GM12878 (cell line): ENCODE data around the gene CTBP1. TPM values are rescaled to one million over a fixed set of nuclear protein-coding genes. Genes with fewer than 3 reads are reported as not detected.

ENCODE experiments used
- ATAC-seq: fragments of 200-7000 bp; cut with Tn5 transposase; 3 replicates; pipeline ENCODE4 v1.9.1; 2020; ENCODE audit warnings: mild to moderate bottlenecking, moderate library complexity
- BruUV-seq: library from RNA; stranded (reverse); fragments of 400-500 nt; replicated peaks from 2 replicates; lab custom pipeline; 2021; lab: Mats Ljungman, UMichigan
- CTCF ChIA-PET: fragments of 300-600 bp; sonication (Branson Sonifier 250); formaldehyde crosslinking; extraction: SDS; loops from one replicate; lab custom pipeline; 2021; ENCODE audit warnings: inconsistent platforms; lab: Yijun Ruan, JAX
- POLR2A ChIA-PET: fragments of 350-600 bp; formaldehyde crosslinking; extraction: SDS; loops from one replicate; lab custom pipeline; 2021; ENCODE audit warnings: inconsistent platforms; lab: Charles Lee
- RAD21 ChIA-PET: fragments of 300-600 bp; sonication (Branson Sonifier 250); formaldehyde crosslinking; loops from one replicate; lab custom pipeline; 2023; ENCODE audit warnings: antibody characterized with exemption; ENCODE audit not compliant: unreplicated experiment; lab: Charles Lee
- SMC1A ChIA-PET: fragments of 300-600 bp; sonication (Branson Sonifier 250); formaldehyde crosslinking; loops from one replicate; lab custom pipeline; 2023; ENCODE audit not compliant: unreplicated experiment, uncharacterized antibody; lab: Charles Lee
- DNase-seq: peaks from one replicate; pipeline ENCODE4 v3.0.0-alpha.2; 2011; ENCODE audit warnings: low read depth, low spot score
- FAIRE-seq: peaks from 3 replicates; lab custom pipeline; 2011; peaks lifted over from hg19 to GRCh38; lab: Jason Lieb, UNC
- H2AFZ ChIP-seq: 2 replicates; pipeline ENCODE4 v1.6.0; 2011; ENCODE audit warnings: low read depth, low read length, control low read depth; ENCODE audit not compliant: control insufficient read depth
- H3K27ac ChIP-seq: 2 replicates; pipeline ENCODE4 v1.5.1; 2011; ENCODE audit warnings: control low read depth; ENCODE audit not compliant: control insufficient read depth, insufficient read depth
- H3K27me3 ChIP-seq, 2 experiments: replicated peaks in 1 of 2; 2 replicates each; pipeline versions ENCODE4 v1.6.0 to v1.6.1; 2011; ENCODE audit warnings: low read length in 1 of 2; ENCODE audit not compliant: control insufficient read depth in 2 of 2, insufficient read depth in 2 of 2
- H3K36me3 ChIP-seq, 2 experiments: 2 replicates each; pipeline ENCODE4 v1.5.1; 2011; ENCODE audit warnings: low read length in 1 of 2; ENCODE audit not compliant: control insufficient read depth in 2 of 2, insufficient read depth in 2 of 2
- H3K4me1 ChIP-seq: 2 replicates; pipeline ENCODE4 v1.6.1; 2011; ENCODE audit warnings: mild to moderate bottlenecking, low read length, moderate library complexity, mixed read lengths; ENCODE audit not compliant: control insufficient read depth, insufficient read depth
- H3K4me2 ChIP-seq: 2 replicates; pipeline ENCODE4 v1.6.0; 2011; ENCODE audit warnings: control low read depth; ENCODE audit not compliant: control insufficient read depth, insufficient read depth
- H3K4me3 ChIP-seq: fragments of 200-600 bp; sonication (generic); 2 replicates; pipeline ENCODE4 v1.5.1; 2016
- H3K79me2 ChIP-seq: 2 replicates; pipeline ENCODE4 v1.6.0; 2011; ENCODE audit warnings: low read length; ENCODE audit not compliant: control insufficient read depth, insufficient read depth
- H3K9ac ChIP-seq: 2 replicates; pipeline ENCODE4 v1.8.0; 2011; ENCODE audit warnings: low read length, control low read depth, mixed read lengths; ENCODE audit not compliant: control insufficient read depth, insufficient read depth
- H3K9me3 ChIP-seq: replicated peaks from 3 replicates; pipeline ENCODE4 v1.5.1; 2011; ENCODE audit warnings: mild to moderate bottlenecking, low read length; ENCODE audit not compliant: control insufficient read depth, insufficient read depth
- H4K20me1 ChIP-seq: 2 replicates; pipeline ENCODE4 v1.6.0; 2011; ENCODE audit not compliant: control insufficient read depth, insufficient read depth
- CREM ChIP-seq: IDR thresholded peaks from 2 replicates; pipeline ENCODE4 v1.6.1; 2014; ENCODE audit warnings: antibody characterized with exemption, low read depth
- ESRRA ChIP-seq: IDR thresholded peaks from 2 replicates; pipeline ENCODE4 v1.6.1; 2012; ENCODE audit warnings: mild to moderate bottlenecking, low read length, improper control_type of control experiment
- NR2C1 ChIP-seq: fragments of 450-650 bp; IDR thresholded peaks from 2 replicates; pipeline ENCODE4 v1.6.1; 2017; ENCODE audit warnings: antibody characterized with exemption, mild to moderate bottlenecking, moderate library complexity
- POLR2AphosphoS2 ChIP-seq: IDR thresholded peaks from 2 replicates; pipeline ENCODE4 v1.6.1; 2011; ENCODE audit warnings: low read depth, mild to moderate bottlenecking, low read length, improper control_type of control experiment, moderate library complexity
- POU2F2 ChIP-seq: IDR thresholded peaks from 3 replicates; pipeline ENCODE4 v1.6.1; 2011; ENCODE audit warnings: low read depth, mild to moderate bottlenecking, low read length, borderline replicate concordance
- RELA ChIP-seq: fragments of 450-650 bp; IDR thresholded peaks from 2 replicates; pipeline ENCODE4 v1.8.0; 2014; ENCODE audit warnings: borderline replicate concordance; ENCODE audit not compliant: partially characterized antibody
- ZBTB40 ChIP-seq: fragments of 450-650 bp; IDR thresholded peaks from 2 replicates; pipeline ENCODE4 v1.6.1; 2016; ENCODE audit warnings: mild to moderate bottlenecking, moderate library complexity, borderline replicate concordance
- ZNF622 ChIP-seq: fragments of 450-650 bp; IDR thresholded peaks from 2 replicates; pipeline ENCODE4 v1.6.1; 2017; ENCODE audit warnings: mild to moderate bottlenecking, inconsistent platforms
- WGBS: methylation state at CpG from one replicate; pipeline ENCODE4 v1.1.6; 2016; ENCODE audit warnings: low lambda C conversion rate; ENCODE audit not compliant: insufficient replicate concordance, insufficient coverage; ENCODE audit errors: missing lambda C conversion rate; 5-methylcytosine and 5-hydroxymethylcytosine counted together
- in situ Hi-C: fragments of 300-500 bp; cut with MboI; formaldehyde crosslinking; loops from 9 replicates; pipeline ENCODE4 v1.14.3; 2018; ENCODE audit warnings: mixed read lengths
- intact Hi-C: fragments of 100-400 bp; cut with micrococcal nuclease; formaldehyde crosslinking; loops from one replicate; pipeline ENCODE4 v1.14.2; 2022; ENCODE audit not compliant: unreplicated experiment
- polyA plus RNA-seq, 11 experiments: library from polyadenylated mRNA; depleted of rRNA in 4 of 11; unstranded in 6 of 11; stranded (reverse) in 5 of 11; fragments of >200 nt; fragmentation: Nextera tagmentation in 4 of 11; fragmentation: Illumina TruSeq in 1 of 11; extraction: Ambion mirVana in 4 of 11; extraction: Trizol in 1 of 11; gene quantifications; 1 replicate in 1 of 11; 2 replicates in 10 of 11; pipeline versions ENCODE4 v1.2.1 to v1.2.3, GENCODE V29; 2011 to 2016; ENCODE audit warnings: inconsistent platforms in 2 of 11, missing spikeins in 2 of 11, low read depth in 1 of 11
- total RNA-seq, 4 experiments: library from RNA; depleted of rRNA in 3 of 4; stranded (reverse); fragments of >200 nt in 3 of 4; fragmentation: Illumina TruSeq in 1 of 4; extraction: Trizol in 1 of 4; gene quantifications; 2 replicates each; pipeline versions ENCODE4 v1.2.1 to v1.2.3, GENCODE V29; 2013 to 2021

The CTBP1 gene
- total and polyA plus RNA-seq, 10 of the 15 experiments (the other 5 are each of a cell fraction or from before 2014, with no cell fraction given) = 7.4 to 182 (median 63.1) TPM

- no TSS peak for BruUV-seq
- in situ Hi-C loops = no loop called here
Observed at GRCh38 chr4:1271686-1272085, 22.8 kb upstream of the CTBP1 start.

GRCh38 chr4:1269209-1269608 lies 20.3 kb upstream of the CTBP1 start:
- H3K4me3 ChIP-seq = no peak overlapping the region
- no peaks in the 10 kb centered on the region for H3K27me3 ChIP-seq
- H3K9ac ChIP-seq = no peak overlapping the region
- TF ChIP-seq POLR2AphosphoS2 (no peak), POU2F2 (no peak), RELA (no peak), ZNF622 (no peak), NR2C1 (no peak), CREM (no peak), ZBTB40 (no peak)
- no peaks in the 10 kb centered on the region for H3K36me3 ChIP-seq
- FAIRE-seq (no peak), DNase-seq (no peak), ATAC-seq (no peak)
- ChIA-PET RAD21 (interaction anchor here (1.0 to 2.9 kb wide), 6 partner anchors 12 to 140 kb away, joined by 4 to 40 read pairs (median 8); partner anchors contain the start of gene UVSSA), SMC1A (interaction anchor here (2.6 to 4.4 kb wide), 6 partner anchors 19 to 138 kb away, joined by 6 to 65 read pairs (median 16); no protein-coding TSS in a partner anchor), CTCF (interaction anchor here (1.1 to 3.8 kb wide), 12 partner anchors 12 to 146 kb away, joined by 3 to 113 read pairs (median 14); partner anchors contain the start of genes MAEA and UVSSA), POLR2A (no interaction called here)
- BruUV-seq = no TSS peak
- H3K27ac ChIP-seq = no peak overlapping the region
- no peaks in the 10 kb centered on the region for H4K20me1 ChIP-seq
- no peaks in the 10 kb centered on the region for H3K4me1 ChIP-seq
- peaks cover 9% of the 10 kb centered on the region for H3K9me3 ChIP-seq
- no peak overlapping the region for H3K4me2 ChIP-seq
- H2AFZ ChIP-seq = no peak overlapping the region
- in situ Hi-C loops (loop anchor here (5.0 kb wide), 1 partner anchor 102 kb away; no protein-coding TSS in a partner anchor), intact Hi-C loops (loop anchor here (5.0 kb wide), 2 partner anchors 67 to 78 kb away; partner anchors contain the start of gene UVSSA)
- no peaks in the 10 kb centered on the region for H3K79me2 ChIP-seq

More at GRCh38 chr4:1271686-1272085, 22.8 kb upstream of the CTBP1 start:
- Histone ChIP-seq H2AFZ (no peak overlapping the region), H3K36me3 (no peaks in the 10 kb centered on the region), H4K20me1 (no peaks in the 10 kb centered on the region), H3K79me2 (no peaks in the 10 kb centered on the region), H3K4me3 (no peak overlapping the region), H3K27ac (no peak overlapping the region), H3K4me2 (no peak overlapping the region), H3K4me1 (no peaks in the 10 kb centered on the region), H3K9me3 (peaks cover 3% of the 10 kb centered on the region), H3K9ac (no peak overlapping the region), H3K27me3 (no peaks in the 10 kb centered on the region)
- no peak for ATAC-seq
- ChIA-PET RAD21 (no interaction called here), POLR2A (no interaction called here), CTCF (no interaction called here), SMC1A (interaction anchor here (0.9 kb wide), 1 partner anchor 141 kb away, joined by 3 read pairs; no protein-coding TSS in a partner anchor)
- FAIRE-seq = no peak
- intact Hi-C loops = no loop called here
- TF ChIP-seq ESRRA = no peak
- DNase-seq = no peak
- WGBS = 79% methylated on average over 5 of the region's 5 CpGs
